Measurements from ENCODE around the gene SNCB.

Gene SNCB

GRCh38 chr5:176639208-176639607 is 8.9 kb upstream of the SNCB start:
- Mint-ChIP-seq H3K36me3 (ENCODE audit: low read depth) (no peaks in the 10 kb centered on the region), H3K27ac (no peak overlapping the region), H3K4me3 (no peak overlapping the region), H3K9me3 (peaks cover 5% of the 10 kb centered on the region), H3K4me1 (no peaks in the 10 kb centered on the region), H3K27me3 (ENCODE audit: low read depth) (peaks cover 49% of the 10 kb centered on the region)
- no peak for TF ChIP-seq CTCF (IDR thresholded peaks at IDR 0.05; ENCODE audit: unreplicated experiment in 3 of 3)

- H3K9me3 Mint-ChIP-seq: peaks cover 5% of the 10 kb centered on the region
- H3K36me3 Mint-ChIP-seq (ENCODE audit: low read depth): no peaks in the 10 kb centered on the region
- TF ChIP-seq CTCF (IDR thresholded peaks at IDR 0.05; ENCODE audit: unreplicated experiment in 3 of 3): no peak
- no peak overlapping the region for H3K4me3 Mint-ChIP-seq
- H3K27ac Mint-ChIP-seq: no peak overlapping the region
- no peaks in the 10 kb centered on the region for H3K4me1 Mint-ChIP-seq
- H3K27me3 Mint-ChIP-seq (ENCODE audit: low read depth): peaks cover 57% of the 10 kb centered on the region
These were observed 8.1 kb upstream of the SNCB start for GRCh38 chr5:176638437-176638836.

GRCh38 chr5:176637556-176637955 is 7.2 kb upstream of the SNCB start:
- no peaks in the 10 kb centered on the region for H3K4me1 Mint-ChIP-seq
- peaks cover 5% of the 10 kb centered on the region for H3K9me3 Mint-ChIP-seq
- H3K27me3 Mint-ChIP-seq (ENCODE audit: low read depth): peaks cover 65% of the 10 kb centered on the region
- no peak overlapping the region for H3K4me3 Mint-ChIP-seq
- H3K36me3 Mint-ChIP-seq (ENCODE audit: low read depth): no peaks in the 10 kb centered on the region
- no peak for TF ChIP-seq CTCF (IDR thresholded peaks at IDR 0.05; ENCODE audit: unreplicated experiment in 3 of 3)
- H3K27ac Mint-ChIP-seq: no peak overlapping the region

- H3K27me3 Mint-ChIP-seq (ENCODE audit: low read depth): peaks cover 77% of the 10 kb centered on the region
- TF ChIP-seq CTCF (IDR thresholded peaks at IDR 0.05; ENCODE audit: unreplicated experiment in 3 of 3): no peak
- H3K4me3 Mint-ChIP-seq: no peak overlapping the region
- no peaks in the 10 kb centered on the region for H3K36me3 Mint-ChIP-seq (ENCODE audit: low read depth)
- H3K9me3 Mint-ChIP-seq: peaks cover 5% of the 10 kb centered on the region
- H3K27ac Mint-ChIP-seq: no peak overlapping the region
- no peaks in the 10 kb centered on the region for H3K4me1 Mint-ChIP-seq
These were observed 6.1 kb upstream of the SNCB start for GRCh38 chr5:176636426-176636825.

GRCh38 chr5:176633598-176633997 is 3.3 kb upstream of the SNCB start:
- no peak for TF ChIP-seq CTCF (IDR thresholded peaks at IDR 0.05; ENCODE audit: unreplicated experiment in 3 of 3)
- H3K9me3 Mint-ChIP-seq: peaks cover 5% of the 10 kb centered on the region
- H3K27me3 Mint-ChIP-seq (ENCODE audit: low read depth): peaks cover 94% of the 10 kb centered on the region
- H3K27ac Mint-ChIP-seq: no peak overlapping the region
- no peaks in the 10 kb centered on the region for H3K36me3 Mint-ChIP-seq (ENCODE audit: low read depth)
- H3K4me3 Mint-ChIP-seq: no peak overlapping the region
- no peaks in the 10 kb centered on the region for H3K4me1 Mint-ChIP-seq

- no peak for TF ChIP-seq CTCF (IDR thresholded peaks at IDR 0.05; ENCODE audit: unreplicated experiment in 3 of 3)
- Mint-ChIP-seq H3K27me3 (ENCODE audit: low read depth) (peaks cover 95% of the 10 kb centered on the region), H3K4me3 (no peak overlapping the region), H3K27ac (no peak overlapping the region), H3K36me3 (ENCODE audit: low read depth) (no peaks in the 10 kb centered on the region), H3K4me1 (no peaks in the 10 kb centered on the region), H3K9me3 (peaks cover 5% of the 10 kb centered on the region)
These were observed 2.4 kb upstream of the SNCB start for GRCh38 chr5:176632745-176633144.
